Stomach (tissue), 4 donors: ENCODE results near the gene RBM19.

ENCODE experiments used
- EP300 ChIP-seq: sonication (generic); formaldehyde crosslinking; IDR thresholded peaks from one replicate; pipeline ENCODE4 v1.6.1; 2017; ENCODE audit warnings: antibody characterized with exemption
- POLR2A ChIP-seq, 4 donors: fragments of 450-650 bp; IDR thresholded peaks; one replicate each; pipeline ENCODE4 v1.6.1; 2016; ENCODE audit warnings: antibody characterized with exemption in 4 of 4, control low read depth in 2 of 4, mild to moderate bottlenecking in 1 of 4, moderate library complexity in 1 of 4
- POLR2AphosphoS5 ChIP-seq, 3 donors: sonication (generic); formaldehyde crosslinking; IDR thresholded peaks; one replicate each; pipeline ENCODE4 v1.6.1; 2016; ENCODE audit warnings: antibody characterized with exemption in 3 of 3
- TF ChIP-seq, protein P1 (sequence below), 7 experiments: fragments of 450-650 bp in 4 of 7; fragments of 200-600 bp in 3 of 7; sonication (generic) in 3 of 7; IDR thresholded peaks; one replicate each; pipeline ENCODE4 v1.5.1; 2016 to 2019; ENCODE audit warnings: antibody characterized with exemption in 7 of 7, control low read depth in 2 of 7, mild to moderate bottlenecking in 1 of 7

DNA sequence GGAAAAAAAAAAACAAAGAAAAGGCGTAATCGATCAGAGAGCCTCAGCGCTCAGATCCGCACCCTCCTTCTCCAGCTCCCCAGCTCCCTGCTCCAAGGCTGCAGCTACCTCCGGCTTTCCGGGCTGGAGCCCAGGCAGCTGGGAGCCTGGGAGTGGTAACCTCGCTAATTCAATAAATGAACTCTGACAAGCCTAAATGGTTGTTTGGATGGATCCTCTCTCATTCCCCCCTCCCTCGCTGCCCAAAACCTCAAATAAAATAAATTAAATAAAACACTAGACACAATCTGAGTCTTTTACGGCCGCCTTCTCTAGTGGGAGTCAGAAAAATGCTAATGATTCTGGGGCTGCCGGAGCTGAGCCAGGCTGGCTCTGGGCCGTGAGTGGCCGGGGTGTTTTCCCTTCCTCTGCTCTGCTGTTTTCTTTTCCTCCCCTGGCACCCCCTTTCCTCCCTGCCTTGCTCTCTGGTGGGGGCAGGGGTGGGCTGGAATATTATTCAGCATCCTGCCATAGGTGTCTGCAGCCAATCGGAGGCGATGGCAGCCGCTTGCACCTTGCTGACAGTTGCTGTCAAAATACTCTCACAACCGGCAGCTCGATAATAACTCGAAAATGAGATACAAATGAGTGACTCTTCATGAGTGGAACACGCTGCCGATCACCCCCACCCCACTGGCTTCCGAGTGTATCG is 76.1 kb downstream of the RBM19 start:
- TF ChIP-seq POLR2A (IDR thresholded peaks at IDR 0.05) (no peak), POLR2AphosphoS5 (IDR thresholded peaks at IDR 0.05) (no peak), EP300 (no peak)
- TF ChIP-seq, protein P1, sequence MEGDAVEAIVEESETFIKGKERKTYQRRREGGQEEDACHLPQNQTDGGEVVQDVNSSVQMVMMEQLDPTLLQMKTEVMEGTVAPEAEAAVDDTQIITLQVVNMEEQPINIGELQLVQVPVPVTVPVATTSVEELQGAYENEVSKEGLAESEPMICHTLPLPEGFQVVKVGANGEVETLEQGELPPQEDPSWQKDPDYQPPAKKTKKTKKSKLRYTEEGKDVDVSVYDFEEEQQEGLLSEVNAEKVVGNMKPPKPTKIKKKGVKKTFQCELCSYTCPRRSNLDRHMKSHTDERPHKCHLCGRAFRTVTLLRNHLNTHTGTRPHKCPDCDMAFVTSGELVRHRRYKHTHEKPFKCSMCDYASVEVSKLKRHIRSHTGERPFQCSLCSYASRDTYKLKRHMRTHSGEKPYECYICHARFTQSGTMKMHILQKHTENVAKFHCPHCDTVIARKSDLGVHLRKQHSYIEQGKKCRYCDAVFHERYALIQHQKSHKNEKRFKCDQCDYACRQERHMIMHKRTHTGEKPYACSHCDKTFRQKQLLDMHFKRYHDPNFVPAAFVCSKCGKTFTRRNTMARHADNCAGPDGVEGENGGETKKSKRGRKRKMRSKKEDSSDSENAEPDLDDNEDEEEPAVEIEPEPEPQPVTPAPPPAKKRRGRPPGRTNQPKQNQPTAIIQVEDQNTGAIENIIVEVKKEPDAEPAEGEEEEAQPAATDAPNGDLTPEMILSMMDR (IDR thresholded peaks at IDR 0.05) = no peak
